Measurements from ENCODE around the gene FGD5. TPM values are rescaled to one million over a fixed set of nuclear protein-coding genes. Genes with fewer than 3 reads are reported as not detected.

FGD5 gene
- polyA plus RNA-seq, 1 donor, result 18.2 TPM

- no peak for DNase-seq (ENCODE audit: low read depth)
These were observed 86.4 kb downstream of the FGD5 start for GRCh38 chr3:14905055-14905657.

GRCh38 chr3:14906355-14906971 lies 87.7 kb downstream of the FGD5 start:
- no peak for DNase-seq (ENCODE audit: low read depth)

GRCh38 chr3:14907043-14907966 lies 88.5 kb downstream of the FGD5 start:
- DNase-seq (ENCODE audit: low read depth), result no peak

GRCh38 chr3:14909250-14909649 lies 90.5 kb downstream of the FGD5 start:
- no peak for DNase-seq (ENCODE audit: low read depth)

- DNase-seq (ENCODE audit: low read depth), result no peak
These were observed 92.9 kb downstream of the FGD5 start for GRCh38 chr3:14911651-14912050.

- DNase-seq (ENCODE audit: low read depth), result no peak
These were observed 94.5 kb downstream of the FGD5 start for GRCh38 chr3:14913071-14913925.

- DNase-seq (ENCODE audit: low read depth), result no peak
These were observed 95.4 kb downstream of the FGD5 start for GRCh38 chr3:14913926-14914778.

- no peak for DNase-seq (ENCODE audit: low read depth)
These were observed 96.0 kb downstream of the FGD5 start for GRCh38 chr3:14914779-14915117.

GRCh38 chr3:14915636-14916222 lies 97.0 kb downstream of the FGD5 start:
- no peak for DNase-seq (ENCODE audit: low read depth)

- DNase-seq (ENCODE audit: low read depth), result no peak
These were observed 99.6 kb downstream of the FGD5 start for GRCh38 chr3:14918356-14918860.

- DNase-seq (ENCODE audit: low read depth), result no peak
These were observed 101.8 kb downstream of the FGD5 start for GRCh38 chr3:14920536-14920935.

- peak; percentile 48 for DNase-seq (ENCODE audit: low read depth)
These were observed 102.4 kb downstream of the FGD5 start for GRCh38 chr3:14921034-14921616.

GRCh38 chr3:14921811-14922705 lies 103.3 kb downstream of the FGD5 start:
- no peak for DNase-seq (ENCODE audit: low read depth)

GRCh38 chr3:14922863-14923262 lies 104.1 kb downstream of the FGD5 start:
- no peak for DNase-seq (ENCODE audit: low read depth)

- no peak for DNase-seq (ENCODE audit: low read depth)
These were observed 104.7 kb downstream of the FGD5 start for GRCh38 chr3:14923476-14923875.

- DNase-seq (ENCODE audit: low read depth), result no peak
These were observed 107.2 kb downstream of the FGD5 start for GRCh38 chr3:14925729-14926591.

GRCh38 chr3:14926592-14926991 lies 107.8 kb downstream of the FGD5 start:
- no peak for DNase-seq (ENCODE audit: low read depth)

- no peak for DNase-seq (ENCODE audit: low read depth)
These were observed 108.5 kb downstream of the FGD5 start for GRCh38 chr3:14927308-14927707.

Data from forelimb muscle (tissue), 1 donor.